IMR-90 (cell line): ENCODE data around the gene CD1B. TPM values are rescaled to one million over a fixed set of nuclear protein-coding genes. Genes with fewer than 3 reads are reported as not detected.

Source experiments
- ATAC-seq: fragments of 200-7000 bp; cut with Tn5 transposase; 2 replicates; pipeline ENCODE4 v1.9.1; 2020; ENCODE audit warnings: low read depth, mild to moderate bottlenecking, moderate library complexity
- BruUV-seq: library from RNA; stranded (reverse); fragments of 400-500 nt; replicated peaks from 2 replicates; lab custom pipeline; 2021; lab: Mats Ljungman, UMichigan
- CTCF ChIA-PET: fragments of 300-600 bp; formaldehyde crosslinking; extraction: SDS; loops from one replicate; lab custom pipeline; 2021; ENCODE audit warnings: antibody characterized with exemption; lab: Yijun Ruan, JAX
- POLR2A ChIA-PET: fragments of 300-600 bp; sonication (Branson Sonifier 250); formaldehyde crosslinking; loops from one replicate; lab custom pipeline; 2022; ENCODE audit warnings: antibody characterized with exemption; ENCODE audit not compliant: unreplicated experiment; lab: Charles Lee
- DNase-seq: peaks from one replicate; pipeline ENCODE4 v3.0.0; 2013
- H2AFZ ChIP-seq: replicated peaks from 2 replicates; pipeline ENCODE3; 2013; ENCODE audit warnings: low read length, mild to moderate bottlenecking; ENCODE audit not compliant: poor library complexity
- H2AK5ac ChIP-seq: 2 replicates; pipeline ENCODE4 v1.6.1; 2013; ENCODE audit warnings: low read depth, low read length, inconsistent platforms
- H2AK9ac ChIP-seq: replicated peaks from 2 replicates; pipeline ENCODE3; 2013; ENCODE audit warnings: mild to moderate bottlenecking, low read depth, low read length, moderate library complexity; ENCODE audit not compliant: poor library complexity
- H2BK120ac ChIP-seq: 2 replicates; pipeline ENCODE4 v1.6.1; 2013; ENCODE audit warnings: low read depth, low read length, inconsistent platforms
- H2BK15ac ChIP-seq: 3 replicates; pipeline ENCODE4 v1.6.1; 2013; ENCODE audit warnings: low read depth, low read length, inconsistent platforms
- H2BK20ac ChIP-seq: 2 replicates; pipeline ENCODE4 v1.6.1; 2013; ENCODE audit warnings: low read depth, mild to moderate bottlenecking, inconsistent platforms, low read length, moderate library complexity
- H2BK5ac ChIP-seq: 2 replicates; pipeline ENCODE4 v1.6.1; 2013; ENCODE audit warnings: mild to moderate bottlenecking, low read depth, low read length, inconsistent platforms; ENCODE audit not compliant: poor library complexity, severe bottlenecking
- H3K14ac ChIP-seq: replicated peaks from 2 replicates; pipeline ENCODE4 v1.6.1; 2013; ENCODE audit warnings: low read depth, low read length, inconsistent platforms
- H3K18ac ChIP-seq: 2 replicates; pipeline ENCODE4 v1.6.1; 2013; ENCODE audit warnings: low read depth, low read length, control low read depth
- H3K23ac ChIP-seq: 2 replicates; pipeline ENCODE4 v1.6.1; 2013; ENCODE audit warnings: low read depth, low read length, inconsistent platforms
- H3K27ac ChIP-seq: 2 replicates; pipeline ENCODE4 v1.5.1; 2013; ENCODE audit warnings: mild to moderate bottlenecking, control low read depth, low read length; ENCODE audit not compliant: insufficient read depth
- H3K27me3 ChIP-seq: 2 replicates; pipeline ENCODE4 v1.6.1; 2013; ENCODE audit warnings: low read length; ENCODE audit not compliant: control insufficient read depth, insufficient read depth
- H3K36me3 ChIP-seq: 2 replicates; pipeline ENCODE4 v1.6.1; 2013; ENCODE audit warnings: low read length, mixed read lengths; ENCODE audit not compliant: control insufficient read depth, insufficient read depth
- H3K4ac ChIP-seq: 2 replicates; pipeline ENCODE4 v1.6.1; 2013; ENCODE audit warnings: low read depth, low read length, inconsistent platforms
- H3K4me1 ChIP-seq: 2 replicates; pipeline ENCODE4 v1.6.1; 2013; ENCODE audit warnings: low read length, mixed read lengths; ENCODE audit not compliant: control insufficient read depth, insufficient read depth
- H3K4me2 ChIP-seq: 2 replicates; pipeline ENCODE4 v1.6.1; 2013; ENCODE audit warnings: low read depth, mild to moderate bottlenecking, control low read depth, low read length, moderate library complexity
- H3K4me3 ChIP-seq: 2 replicates; pipeline ENCODE4 v1.5.1; 2013; ENCODE audit warnings: low read depth, mild to moderate bottlenecking, control low read depth, low read length, moderate library complexity; ENCODE audit not compliant: insufficient read depth
- H3K56ac ChIP-seq: 2 replicates; pipeline ENCODE4 v1.6.1; 2013; ENCODE audit warnings: low read length, inconsistent platforms; ENCODE audit not compliant: insufficient read depth; ENCODE audit errors: extremely low read depth
- H3K79me1 ChIP-seq, 2 experiments: 2 replicates each; pipeline ENCODE4 v1.6.1; 2013; ENCODE audit warnings: low read length in 2 of 2, inconsistent platforms in 1 of 2, low read depth in 1 of 2
- H3K9ac ChIP-seq: 2 replicates; pipeline ENCODE4 v1.6.1; 2013; ENCODE audit warnings: low read depth, low read length, control low read depth
- H3K9me1 ChIP-seq: 2 replicates; pipeline ENCODE4 v1.6.1; 2013; ENCODE audit warnings: low read length, inconsistent platforms; ENCODE audit not compliant: insufficient read depth
- H3K9me3 ChIP-seq: 2 replicates; pipeline ENCODE4 v1.6.1; 2013; ENCODE audit warnings: low read length; ENCODE audit not compliant: control insufficient read depth, insufficient read depth
- H4K20me1 ChIP-seq: 2 replicates; pipeline ENCODE4 v1.6.1; 2013; ENCODE audit warnings: low read length, inconsistent platforms; ENCODE audit not compliant: insufficient read depth
- H4K5ac ChIP-seq: 2 replicates; pipeline ENCODE4 v1.6.1; 2013; ENCODE audit warnings: mild to moderate bottlenecking, low read depth, low read length, control low read depth
- H4K8ac ChIP-seq, 2 experiments: 2 replicates each; pipeline ENCODE4 v1.6.1; 2013; ENCODE audit warnings: low read depth in 2 of 2, low read length in 2 of 2, control low read depth in 1 of 2, inconsistent platforms in 1 of 2
- H4K91ac ChIP-seq: 2 replicates; pipeline ENCODE4 v1.6.1; 2013; ENCODE audit warnings: low read depth, low read length, inconsistent platforms; ENCODE audit not compliant: insufficient read depth
- BHLHE40 ChIP-seq: fragments of 150-350 bp; IDR thresholded peaks from 2 replicates; pipeline ENCODE4 v1.6.1; 2016; ENCODE audit warnings: mild to moderate bottlenecking, low read depth, low read length
- CHD1 ChIP-seq: IDR thresholded peaks from 2 replicates; pipeline ENCODE4 v1.6.1; 2012; ENCODE audit warnings: low read depth, low read length, improper control_type of control experiment
- FOS ChIP-seq: fragments of 150-350 bp; IDR thresholded peaks from 2 replicates; pipeline ENCODE4 v1.6.1; 2016; ENCODE audit warnings: low read depth, low read length
- MAFK ChIP-seq: IDR thresholded peaks from 2 replicates; pipeline ENCODE4 v1.6.1; 2012; ENCODE audit warnings: low read depth, low read length, improper control_type of control experiment
- MAZ ChIP-seq: IDR thresholded peaks from 2 replicates; pipeline ENCODE4 v1.6.1; 2012; ENCODE audit warnings: low read depth, mild to moderate bottlenecking, low read length, improper control_type of control experiment, moderate library complexity, borderline replicate concordance
- MXI1 ChIP-seq: IDR thresholded peaks from 2 replicates; pipeline ENCODE4 v1.6.1; 2012; ENCODE audit warnings: low read depth, mild to moderate bottlenecking, low read length, moderate library complexity, borderline replicate concordance
- NFE2L2 ChIP-seq: fragments of 150-350 bp; IDR thresholded peaks from 2 replicates; pipeline ENCODE4 v1.6.1; 2016; ENCODE audit warnings: low read depth, mild to moderate bottlenecking, low read length
- RAD21 ChIP-seq: IDR thresholded peaks from 2 replicates; pipeline ENCODE4 v1.6.1; 2012; ENCODE audit warnings: low read length, improper control_type of control experiment
- RFX5 ChIP-seq: IDR thresholded peaks from 2 replicates; pipeline ENCODE4 v1.8.0; 2012; ENCODE audit warnings: low read depth, mild to moderate bottlenecking, low read length, moderate library complexity
- SMC3 ChIP-seq: fragments of 150-350 bp; IDR thresholded peaks from 2 replicates; pipeline ENCODE4 v1.6.1; 2016; ENCODE audit warnings: low read depth, mild to moderate bottlenecking, antibody characterized with exemption, low read length, moderate library complexity
- WGBS, 2 experiments: methylation state at CpG; one replicate each; pipeline versions ENCODE4 v1.1.5 to v1.1.7; 2013; ENCODE audit warnings: missing lambda C conversion rate in 2 of 2; ENCODE audit not compliant: insufficient read length in 1 of 2; ENCODE audit errors: extremely low coverage in 2 of 2; 5-methylcytosine and 5-hydroxymethylcytosine counted together
- dilution Hi-C: fragments of 300-500 bp; cut with HindIII; formaldehyde crosslinking; loops from one replicate; pipeline ENCODE4 v1.14.3; 2018; ENCODE audit warnings: low sequenced_read_pairs; ENCODE audit not compliant: unreplicated experiment
- in situ Hi-C: fragments of 300-500 bp; cut with MboI; formaldehyde crosslinking; loops from 3 replicates; pipeline ENCODE4 v1.14.3; 2019; ENCODE audit warnings: low sequenced_read_pairs, inconsistent platforms, mixed read lengths
- intact Hi-C: fragments of 100-400 bp; cut with micrococcal nuclease; formaldehyde crosslinking; loops from 2 replicates; pipeline ENCODE4 v1.10.0; 2022
- polyA plus RNA-seq, 3 experiments: library from polyadenylated mRNA; depleted of rRNA; stranded (reverse); fragments of >200 nt; gene quantifications; 2 replicates each; pipeline ENCODE4 v1.2.3, GENCODE V29; 2012; ENCODE audit warnings: low replicate concordance in 1 of 3
- total RNA-seq: library from RNA; depleted of rRNA; stranded (reverse); fragments of >200 nt; gene quantifications from 2 replicates; pipeline ENCODE4 v1.2.3, GENCODE V29; 2012
- TF ChIP-seq, protein P1 (sequence below): conservative IDR thresholded peaks from 2 replicates; pipeline ENCODE4 v1.5.1; 2012; ENCODE audit warnings: mild to moderate bottlenecking, low read depth, low read length, improper control_type of control experiment
- TF ChIP-seq, protein P2 (sequence below): fragments of 150-350 bp; IDR thresholded peaks from 2 replicates; pipeline ENCODE4 v1.6.1; 2017; ENCODE audit warnings: mild to moderate bottlenecking, antibody characterized with exemption, low read length, low read depth

The CD1B gene
- total and polyA plus RNA-seq, 2 of the 4 experiments (the other 2 are of a cell fraction), result not detected

DNA sequence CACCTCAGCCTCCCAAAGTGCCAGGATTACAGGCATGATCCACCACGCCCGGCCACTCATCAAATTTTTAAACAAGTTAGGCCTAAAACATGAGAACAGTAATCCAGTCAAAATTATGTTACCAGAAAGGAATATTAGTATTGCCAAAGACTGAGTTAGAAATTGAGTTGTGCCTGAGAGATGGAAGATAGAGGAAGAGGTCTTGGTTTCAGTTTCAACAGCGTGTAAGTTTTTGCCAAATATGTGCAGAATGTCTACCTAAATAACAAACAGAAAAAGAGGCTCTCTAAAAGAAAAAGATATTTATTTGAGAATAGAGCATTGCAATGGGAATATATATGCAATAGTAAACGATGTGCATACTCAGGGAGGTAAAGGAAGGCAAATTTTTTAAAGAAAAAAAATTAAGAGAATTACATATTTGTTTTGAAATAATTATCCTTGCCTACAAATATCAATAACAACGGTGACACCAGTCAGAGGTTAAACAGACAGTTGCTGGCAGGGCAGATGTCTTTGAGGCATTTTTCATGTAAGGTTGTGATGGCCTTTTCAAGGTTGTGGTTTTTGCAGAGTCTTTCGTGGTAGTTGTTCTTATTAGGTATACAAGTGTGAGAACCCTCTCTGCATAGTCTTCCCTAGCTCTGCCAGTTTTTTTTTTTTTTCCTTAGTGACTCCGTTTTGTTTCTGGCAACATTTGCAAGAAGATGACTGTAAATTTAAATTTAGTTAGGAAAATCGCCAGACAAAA lies 2.2 kb upstream of the CD1B start:
- TF ChIP-seq SMC3 (no peak), MAZ (no peak), MXI1 (no peak), BHLHE40 (no peak), RFX5 (no peak), MAFK (no peak), NFE2L2 (no peak), CHD1 (no peak), RAD21 (no peak), FOS (no peak)
- TF ChIP-seq, protein P1, sequence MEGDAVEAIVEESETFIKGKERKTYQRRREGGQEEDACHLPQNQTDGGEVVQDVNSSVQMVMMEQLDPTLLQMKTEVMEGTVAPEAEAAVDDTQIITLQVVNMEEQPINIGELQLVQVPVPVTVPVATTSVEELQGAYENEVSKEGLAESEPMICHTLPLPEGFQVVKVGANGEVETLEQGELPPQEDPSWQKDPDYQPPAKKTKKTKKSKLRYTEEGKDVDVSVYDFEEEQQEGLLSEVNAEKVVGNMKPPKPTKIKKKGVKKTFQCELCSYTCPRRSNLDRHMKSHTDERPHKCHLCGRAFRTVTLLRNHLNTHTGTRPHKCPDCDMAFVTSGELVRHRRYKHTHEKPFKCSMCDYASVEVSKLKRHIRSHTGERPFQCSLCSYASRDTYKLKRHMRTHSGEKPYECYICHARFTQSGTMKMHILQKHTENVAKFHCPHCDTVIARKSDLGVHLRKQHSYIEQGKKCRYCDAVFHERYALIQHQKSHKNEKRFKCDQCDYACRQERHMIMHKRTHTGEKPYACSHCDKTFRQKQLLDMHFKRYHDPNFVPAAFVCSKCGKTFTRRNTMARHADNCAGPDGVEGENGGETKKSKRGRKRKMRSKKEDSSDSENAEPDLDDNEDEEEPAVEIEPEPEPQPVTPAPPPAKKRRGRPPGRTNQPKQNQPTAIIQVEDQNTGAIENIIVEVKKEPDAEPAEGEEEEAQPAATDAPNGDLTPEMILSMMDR, result no peak
- TF ChIP-seq, protein P2, sequence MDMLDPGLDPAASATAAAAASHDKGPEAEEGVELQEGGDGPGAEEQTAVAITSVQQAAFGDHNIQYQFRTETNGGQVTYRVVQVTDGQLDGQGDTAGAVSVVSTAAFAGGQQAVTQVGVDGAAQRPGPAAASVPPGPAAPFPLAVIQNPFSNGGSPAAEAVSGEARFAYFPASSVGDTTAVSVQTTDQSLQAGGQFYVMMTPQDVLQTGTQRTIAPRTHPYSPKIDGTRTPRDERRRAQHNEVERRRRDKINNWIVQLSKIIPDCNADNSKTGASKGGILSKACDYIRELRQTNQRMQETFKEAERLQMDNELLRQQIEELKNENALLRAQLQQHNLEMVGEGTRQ, result no peak
- Histone ChIP-seq H3K4me3 (no peak overlapping the region), H4K20me1 (no peaks in the 10 kb centered on the region), H3K9ac (no peak overlapping the region), H4K5ac (no peak overlapping the region), H2BK15ac (no peak overlapping the region), H4K8ac (no peak overlapping the region), H4K91ac (no peak overlapping the region), H2BK20ac (no peak overlapping the region), H2AK5ac (no peak overlapping the region), H3K4me2 (no peak overlapping the region), H3K9me1 (no peaks in the 10 kb centered on the region), H3K27ac (no peak overlapping the region), H3K4ac (no peak overlapping the region), H3K9me3 (peaks cover 3% of the 10 kb centered on the region; the same call in 1 of the 2 replicates), H3K56ac (no peak overlapping the region), H3K4me1 (no peaks in the 10 kb centered on the region), H2BK120ac (no peak overlapping the region), H3K36me3 (no peaks in the 10 kb centered on the region), H3K14ac (no peak overlapping the region), H3K18ac (no peak overlapping the region), H2AK9ac (no peak overlapping the region), H3K79me1 (no peaks in the 10 kb centered on the region), H2BK5ac (no peak overlapping the region), H2AFZ (no peak overlapping the region), H3K27me3 (no peaks in the 10 kb centered on the region), H3K23ac (no peak overlapping the region)
- ChIA-PET POLR2A (no interaction called here), CTCF (no interaction called here)
- DNase-seq (no peak), ATAC-seq (no peak)
- in situ Hi-C loops (no loop called here), dilution Hi-C loops (no loop called here), intact Hi-C loops (no loop called here)
- no TSS peak for BruUV-seq
- no CpG with 5 or more reads among the region's 8 CpGs for WGBS, 2 experiments
